ENCODE results near the gene SH2D7.

DNA sequence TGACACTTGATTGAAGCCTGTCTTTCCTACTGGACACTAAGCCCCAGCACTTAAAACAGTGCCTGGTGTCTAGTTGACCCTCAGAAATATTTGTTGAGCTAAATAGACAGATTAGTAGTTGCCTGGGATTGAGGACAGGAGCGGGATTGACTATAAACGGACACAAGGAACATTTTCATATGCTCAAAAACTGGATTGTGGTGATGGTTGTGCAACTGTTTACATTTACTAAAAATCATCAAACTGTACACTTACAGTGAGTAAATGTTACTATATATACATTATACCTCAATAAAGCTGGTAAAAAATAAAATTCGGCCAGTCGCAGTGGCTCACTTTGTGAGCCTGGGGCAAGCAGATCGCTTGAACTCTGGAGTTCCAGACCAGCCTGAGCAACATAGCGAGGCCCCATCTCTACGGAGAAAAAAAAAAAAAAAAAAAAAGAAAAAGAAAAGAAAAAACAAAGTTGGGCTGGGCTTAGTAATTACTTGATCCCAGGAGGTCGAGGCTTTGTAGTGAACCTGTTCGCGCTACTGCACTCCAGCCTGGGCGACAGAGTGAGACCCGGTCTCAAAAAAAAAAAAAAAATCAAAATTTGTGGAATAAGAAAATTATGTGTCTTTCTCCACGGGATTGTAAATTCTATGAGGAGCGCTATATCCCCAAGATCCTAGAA is 56.2 kb downstream of the SH2D7 start:
- TF ChIP-seq, protein P1, sequence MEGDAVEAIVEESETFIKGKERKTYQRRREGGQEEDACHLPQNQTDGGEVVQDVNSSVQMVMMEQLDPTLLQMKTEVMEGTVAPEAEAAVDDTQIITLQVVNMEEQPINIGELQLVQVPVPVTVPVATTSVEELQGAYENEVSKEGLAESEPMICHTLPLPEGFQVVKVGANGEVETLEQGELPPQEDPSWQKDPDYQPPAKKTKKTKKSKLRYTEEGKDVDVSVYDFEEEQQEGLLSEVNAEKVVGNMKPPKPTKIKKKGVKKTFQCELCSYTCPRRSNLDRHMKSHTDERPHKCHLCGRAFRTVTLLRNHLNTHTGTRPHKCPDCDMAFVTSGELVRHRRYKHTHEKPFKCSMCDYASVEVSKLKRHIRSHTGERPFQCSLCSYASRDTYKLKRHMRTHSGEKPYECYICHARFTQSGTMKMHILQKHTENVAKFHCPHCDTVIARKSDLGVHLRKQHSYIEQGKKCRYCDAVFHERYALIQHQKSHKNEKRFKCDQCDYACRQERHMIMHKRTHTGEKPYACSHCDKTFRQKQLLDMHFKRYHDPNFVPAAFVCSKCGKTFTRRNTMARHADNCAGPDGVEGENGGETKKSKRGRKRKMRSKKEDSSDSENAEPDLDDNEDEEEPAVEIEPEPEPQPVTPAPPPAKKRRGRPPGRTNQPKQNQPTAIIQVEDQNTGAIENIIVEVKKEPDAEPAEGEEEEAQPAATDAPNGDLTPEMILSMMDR (IDR thresholded peaks at IDR 0.05; ENCODE audit: extremely low read depth in 1 of 2, insufficient read depth in 1 of 2, low read depth in 1 of 2, low read length in 2 of 2): no peak
- no peak for TF ChIP-seq EZH2 (IDR thresholded peaks at IDR 0.05; ENCODE audit: borderline replicate concordance, low read depth, low read length, severe bottlenecking)
